SK-N-SH treated with all-trans-retinoic acid at 6 μM for 48 hours (cell line): ENCODE results near the gene PVALEF.

Source experiments
- ATAC-seq: fragments of 200-7000 bp; cut with Tn5 transposase; 3 replicates; pipeline ENCODE4 v1.9.1; 2020; ENCODE audit warnings: mild to moderate bottlenecking, moderate library complexity
- ARNTL ChIP-seq: fragments of 450-650 bp; formaldehyde crosslinking; IDR thresholded peaks from 2 replicates; pipeline ENCODE4 v1.5.0; 2020; ENCODE audit warnings: low read depth, mild to moderate bottlenecking, moderate library complexity, borderline replicate concordance
- BACH2 ChIP-seq: fragments of 250-450 bp; sonication (Bioruptor Pico); IDR thresholded peaks from 2 replicates; pipeline ENCODE4 v1.9.0; 2021; ENCODE audit warnings: mild to moderate bottlenecking, borderline replicate concordance
- CREB5 ChIP-seq: fragments of 250-450 bp; sonication (Bioruptor Pico); IDR thresholded peaks from 2 replicates; pipeline ENCODE4 v1.5.1; 2020; ENCODE audit warnings: low read depth, mild to moderate bottlenecking, moderate library complexity
- CSDC2 ChIP-seq: fragments of 250-450 bp; sonication (Bioruptor Pico); IDR thresholded peaks from 2 replicates; pipeline ENCODE4 v1.5.0; 2020; ENCODE audit warnings: mild to moderate bottlenecking, moderate library complexity
- CSRNP3 ChIP-seq: fragments of 250-450 bp; sonication (Bioruptor Pico); IDR thresholded peaks from 2 replicates; pipeline ENCODE4 v1.5.1; 2021; ENCODE audit warnings: mild to moderate bottlenecking, moderate library complexity
- ESRRG ChIP-seq: fragments of 250-450 bp; sonication (Bioruptor Pico); IDR thresholded peaks from 2 replicates; pipeline ENCODE4 v1.6.1; 2021; ENCODE audit warnings: mild to moderate bottlenecking
- GLIS3 ChIP-seq: fragments of 250-450 bp; sonication (Bioruptor Pico); IDR thresholded peaks from 2 replicates; pipeline ENCODE4 v1.5.0; 2020; ENCODE audit warnings: mild to moderate bottlenecking, moderate library complexity
- ISL1 ChIP-seq: fragments of 250-450 bp; sonication (Bioruptor Pico); IDR thresholded peaks from 2 replicates; pipeline ENCODE4 v2.1.2; 2022; ENCODE audit warnings: mild to moderate bottlenecking, moderate library complexity
- OSR1 ChIP-seq: fragments of 250-450 bp; sonication (Bioruptor Pico); IDR thresholded peaks from 2 replicates; pipeline ENCODE4 v1.8.0; 2022; ENCODE audit warnings: moderate library complexity, mild to moderate bottlenecking, inconsistent platforms
- PATZ1 ChIP-seq: fragments of 250-450 bp; sonication (Bioruptor Pico); IDR thresholded peaks from 2 replicates; pipeline ENCODE4 v1.8.0; 2020; ENCODE audit warnings: mild to moderate bottlenecking, moderate library complexity, borderline replicate concordance
- PPARA ChIP-seq: fragments of 250-450 bp; sonication (Bioruptor Pico); IDR thresholded peaks from 2 replicates; pipeline ENCODE4 v1.5.0; 2020; ENCODE audit warnings: mild to moderate bottlenecking, borderline replicate concordance
- RARB ChIP-seq: fragments of 250-450 bp; sonication (Bioruptor Pico); IDR thresholded peaks from 2 replicates; pipeline ENCODE4 v1.8.0; 2021; ENCODE audit warnings: mild to moderate bottlenecking, moderate library complexity
- SNAI2 ChIP-seq: fragments of 250-450 bp; sonication (Bioruptor Pico); IDR thresholded peaks from 2 replicates; pipeline ENCODE4 v1.5.0; 2020; ENCODE audit warnings: mild to moderate bottlenecking, moderate library complexity
- TCF4 ChIP-seq: fragments of 250-450 bp; sonication (Bioruptor Pico); IDR thresholded peaks from 2 replicates; pipeline ENCODE4 v1.8.0; 2021; ENCODE audit warnings: mild to moderate bottlenecking, moderate library complexity, borderline replicate concordance
- TOX ChIP-seq: fragments of 250-450 bp; sonication (Bioruptor Pico); IDR thresholded peaks from 2 replicates; pipeline ENCODE4 v1.8.0; 2021; ENCODE audit warnings: mild to moderate bottlenecking, moderate library complexity, borderline replicate concordance
- TSHZ2 ChIP-seq: fragments of 250-450 bp; sonication (Bioruptor Pico); IDR thresholded peaks from 2 replicates; pipeline ENCODE4 v1.5.0; 2020; ENCODE audit warnings: mild to moderate bottlenecking, moderate library complexity
- ZC3H10 ChIP-seq: fragments of 250-450 bp; sonication (Bioruptor Pico); IDR thresholded peaks from 2 replicates; pipeline ENCODE4 v1.5.1; 2021; ENCODE audit warnings: mild to moderate bottlenecking, moderate library complexity
- ZFP3 ChIP-seq: fragments of 250-450 bp; sonication (Bioruptor Pico); IDR thresholded peaks from 2 replicates; pipeline ENCODE4 v1.5.0; 2020; ENCODE audit warnings: mild to moderate bottlenecking, moderate library complexity
- ZNF565 ChIP-seq: fragments of 450-650 bp; formaldehyde crosslinking; conservative IDR thresholded peaks from 2 replicates; pipeline ENCODE4 v1.5.0; 2020; ENCODE audit warnings: low read depth, mild to moderate bottlenecking, moderate library complexity
- ZNF70 ChIP-seq: fragments of 450-650 bp; formaldehyde crosslinking; IDR thresholded peaks from 2 replicates; pipeline ENCODE4 v1.5.0; 2020; ENCODE audit warnings: mild to moderate bottlenecking, moderate library complexity
- ZNF8 ChIP-seq: fragments of 450-650 bp; formaldehyde crosslinking; IDR thresholded peaks from 2 replicates; pipeline ENCODE4 v1.5.0; 2020; ENCODE audit warnings: mild to moderate bottlenecking, moderate library complexity

The PVALEF gene

GRCh38 chr17:81166033-81166492, 756 bp downstream of the PVALEF start, which contains the start of gene AATK:
Gene AATK, minus strand, starts transcription at chr17:81166221. Its CDS starts 229 bp downstream, at chr17:81165992.
- no peak for ATAC-seq
- no peak for TF ChIP-seq CSDC2
- TF ChIP-seq ZFP3 (CRISPR knock-in tag) = no peak
- TF ChIP-seq ZNF8 (CRISPR knock-in tag) = no peak
- no peak for TF ChIP-seq CREB5
- TF ChIP-seq ZNF565 (CRISPR knock-in tag) = no peak
- TF ChIP-seq TCF4 = no peak
- no peak for TF ChIP-seq ESRRG
- no peak for TF ChIP-seq CSRNP3 (CRISPR knock-in tag)
- no peak for TF ChIP-seq TOX (CRISPR knock-in tag)
- TF ChIP-seq ISL1 (CRISPR knock-in tag) = no peak
- no peak for TF ChIP-seq BACH2 (CRISPR knock-in tag)
- no peak for TF ChIP-seq TSHZ2 (CRISPR knock-in tag)
- TF ChIP-seq ZC3H10 (CRISPR knock-in tag) = no peak
- TF ChIP-seq ZNF70 = no peak
- no peak for TF ChIP-seq PPARA (CRISPR knock-in tag)
- no peak for TF ChIP-seq SNAI2 (CRISPR knock-in tag)
- TF ChIP-seq GLIS3 (CRISPR knock-in tag) = no peak
- no peak for TF ChIP-seq RARB (CRISPR knock-in tag)
- no peak for TF ChIP-seq ARNTL (CRISPR knock-in tag)

- TF ChIP-seq PPARA (CRISPR knock-in tag) (no peak), OSR1 (CRISPR knock-in tag) (no peak), CREB5 (no peak), PATZ1 (no peak), ZNF8 (CRISPR knock-in tag) (no peak)
- ATAC-seq = no peak
Observed at GRCh38 chr17:81167194-81167524, 1.9 kb downstream of the PVALEF start.

GRCh38 chr17:81167638-81168037, 2.3 kb downstream of the PVALEF start:
- TF ChIP-seq PPARA (CRISPR knock-in tag) (no peak), ZFP3 (CRISPR knock-in tag) (no peak), CSDC2 (no peak), ISL1 (CRISPR knock-in tag) (no peak), ZNF565 (CRISPR knock-in tag) (no peak)
- ATAC-seq = no peak

GRCh38 chr17:81169870-81170309, 4.6 kb downstream of the PVALEF start:
- no peak for TF ChIP-seq PATZ1
- TF ChIP-seq CSDC2 = no peak
- TF ChIP-seq PPARA (CRISPR knock-in tag) = no peak

More at GRCh38 chr17:81169870-81170309, 4.6 kb downstream of the PVALEF start:
- no peak for ATAC-seq
